Epithelial cell of proximal tubule (primary cell): ENCODE data around the gene PLIN3. TPM values are rescaled to one million over a fixed set of nuclear protein-coding genes. Genes with fewer than 3 reads are reported as not detected.
"Not testable (repeated sequence)": the region's sequence is repeated elsewhere in the genome, so short reads cannot be mapped to it uniquely, and the experiment has no call there.

Experiments
- DNase-seq: peaks from one replicate; pipeline ENCODE4 v3.0.0-alpha.2; 2011; ENCODE audit warnings: low read depth
- H3K4me3 ChIP-seq: 2 replicates; pipeline ENCODE4 v1.5.1; 2011; ENCODE audit warnings: low read depth, mild to moderate bottlenecking, low read length
- CTCF ChIP-seq: conservative IDR thresholded peaks from 2 replicates; pipeline ENCODE4 v1.5.1; 2012; ENCODE audit warnings: low read depth, mild to moderate bottlenecking, low read length
- total RNA-seq: library from RNA; depleted of rRNA; stranded (reverse); fragments of >200 nt; gene quantifications from 2 replicates; pipeline ENCODE4 v1.2.3, GENCODE V29; 2015

The PLIN3 gene
- total RNA-seq, 1 donor from 2014 or later: 151 TPM

- DNase-seq: no peak
- TF ChIP-seq CTCF: no peak
- no peak overlapping the region for H3K4me3 ChIP-seq
Observed at GRCh38 chr19:4906963-4907362, 39.5 kb upstream of the PLIN3 start.

- TF ChIP-seq CTCF: no peak
- no peak for DNase-seq
- no peak overlapping the region for H3K4me3 ChIP-seq
Observed at GRCh38 chr19:4904481-4904880, 37.0 kb upstream of the PLIN3 start.

- no peak for TF ChIP-seq CTCF
- DNase-seq: no peak
Observed at GRCh38 chr19:4902796-4903195, 35.3 kb upstream of the PLIN3 start, which contains the start of gene ARRDC5. ARRDC5 (minus strand) TSS chr19:4902896; CDS start chr19:4902825, 71 bp downstream.

GRCh38 chr19:4900879-4901278 is 33.4 kb upstream of the PLIN3 start:
- H3K4me3 ChIP-seq, DNase-seq: not testable (repeated sequence)

More at GRCh38 chr19:4902796-4903195, 35.3 kb upstream of the PLIN3 start, which contains the start of gene ARRDC5:
- no peak within 1 kb of the TSS for H3K4me3 ChIP-seq

- DNase-seq: no peak
- no peak for TF ChIP-seq CTCF
- H3K4me3 ChIP-seq: no peak overlapping the region
Observed at GRCh38 chr19:4897146-4897545, 29.7 kb upstream of the PLIN3 start.

- no peak for TF ChIP-seq CTCF
- DNase-seq: no peak
- H3K4me3 ChIP-seq: no peak overlapping the region
Observed at GRCh38 chr19:4896372-4896771, 28.9 kb upstream of the PLIN3 start.

GRCh38 chr19:4892962-4893361 is 25.5 kb upstream of the PLIN3 start:
- H3K4me3 ChIP-seq, DNase-seq: not testable (repeated sequence)

GRCh38 chr19:4891066-4891465 is 23.6 kb upstream of the PLIN3 start:
- TF ChIP-seq CTCF: no peak
- DNase-seq: no peak
- no peak overlapping the region for H3K4me3 ChIP-seq
